Activated naive CD4-positive, alpha-beta T cell treated with anti-CD3 and anti-CD28 coated beads, Interleukin-2, amount 50 U/mL, for 72 hours (primary cell): ENCODE data around the gene SMIM38. TPM values are rescaled to one million over a fixed set of nuclear protein-coding genes. Genes with fewer than 3 reads are reported as not detected.

Experiments
- ATAC-seq, 2 donors: fragments of 150-1000 bp; cut with Tn5 transposase; 2 replicates each; pipeline ENCODE4 v1.10.0; 2021; ENCODE audit warnings: mild to moderate bottlenecking in 2 of 2, moderate library complexity in 2 of 2
- DNase-seq, 2 donors: peaks; one replicate each; pipeline ENCODE4 v3.0.0; 2021 to 2022; ENCODE audit warnings: low spot score in 2 of 2
- H3K27ac Mint-ChIP-seq, 2 donors: one replicate each; pipeline ENCODE4 v1.8.0; 2022; ENCODE audit warnings: mild to moderate bottlenecking in 2 of 2, mixed read lengths in 2 of 2
- H3K36me3 Mint-ChIP-seq, 2 donors: one replicate each; pipeline ENCODE4 v1.8.0; 2022; ENCODE audit warnings: mixed read lengths in 2 of 2
- H3K9me3 Mint-ChIP-seq, 2 donors: one replicate each; pipeline ENCODE4 v1.8.0; 2022; ENCODE audit warnings: mixed read lengths in 2 of 2
- total RNA-seq, 2 donors: library from RNA; stranded (reverse); gene quantifications; one replicate each; pipeline ENCODE4 v1.2.3, GENCODE V29; 2022

Gene SMIM38
- total RNA-seq = 1 to 10 TPM in 1 of 2 donors, under 1 TPM in 1; 0.71 to 1.1 TPM

GRCh38 chr11:69155302-69156234, at the start of gene SMIM38:
SMIM38 (plus strand) TSS chr11:69155935; CDS start chr11:69157847, 1,912 bp downstream.
- peak within 1 kb of the TSS in 1 of 2 donors; percentile 79 for H3K27ac Mint-ChIP-seq
- H3K36me3 Mint-ChIP-seq = no peaks in the 10 kb centered on the region
- no peaks in the 10 kb centered on the region for H3K9me3 Mint-ChIP-seq
- DNase-seq = no peak
- peak in 1 of 2 donors; percentile 59 for ATAC-seq

DNA sequence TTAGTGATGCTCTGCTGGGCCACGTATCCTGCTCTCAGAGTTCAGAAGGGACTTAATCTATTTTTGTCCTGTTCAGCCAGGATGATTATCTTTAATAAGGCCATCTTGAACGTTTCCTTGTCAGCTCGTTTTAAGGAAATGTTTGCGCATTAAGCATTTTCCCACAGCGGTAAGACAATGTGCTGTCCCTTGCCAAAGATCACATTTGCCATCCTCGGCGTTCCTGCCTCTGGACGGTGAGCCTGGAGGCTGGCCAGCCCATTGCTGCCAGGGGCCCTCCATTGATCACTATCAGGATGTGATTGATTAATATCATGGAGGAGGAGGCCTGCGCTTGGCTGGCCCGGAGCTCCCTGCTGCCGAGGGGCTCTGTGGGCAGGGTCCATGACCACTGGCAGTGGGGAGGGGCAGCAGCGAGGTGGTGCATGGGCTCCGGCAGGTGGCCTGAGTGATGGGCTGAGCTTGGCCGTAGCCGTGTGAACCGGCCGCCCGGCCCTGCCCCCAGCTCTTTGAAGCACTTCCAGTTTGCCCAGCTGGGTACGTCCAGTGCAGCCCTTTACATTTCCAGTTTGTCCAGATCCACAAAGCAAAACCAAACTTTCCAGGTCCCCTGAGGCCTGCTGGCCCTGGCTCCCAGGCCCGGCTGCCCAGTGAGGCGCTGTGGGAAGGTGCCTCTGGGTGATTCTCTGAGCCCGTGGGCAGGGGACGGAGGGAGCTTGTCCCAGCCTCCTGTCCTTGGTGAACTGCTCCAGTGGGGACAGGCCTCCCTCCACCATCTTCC, 49.5 kb upstream of the SMIM38 start:
- no peak for DNase-seq
- no peak overlapping the region for H3K27ac Mint-ChIP-seq
- no peaks in the 10 kb centered on the region for H3K36me3 Mint-ChIP-seq
- H3K9me3 Mint-ChIP-seq = peaks cover 5 to 7% of the 10 kb centered on the region in 2 donors
- ATAC-seq = no peak

DNA sequence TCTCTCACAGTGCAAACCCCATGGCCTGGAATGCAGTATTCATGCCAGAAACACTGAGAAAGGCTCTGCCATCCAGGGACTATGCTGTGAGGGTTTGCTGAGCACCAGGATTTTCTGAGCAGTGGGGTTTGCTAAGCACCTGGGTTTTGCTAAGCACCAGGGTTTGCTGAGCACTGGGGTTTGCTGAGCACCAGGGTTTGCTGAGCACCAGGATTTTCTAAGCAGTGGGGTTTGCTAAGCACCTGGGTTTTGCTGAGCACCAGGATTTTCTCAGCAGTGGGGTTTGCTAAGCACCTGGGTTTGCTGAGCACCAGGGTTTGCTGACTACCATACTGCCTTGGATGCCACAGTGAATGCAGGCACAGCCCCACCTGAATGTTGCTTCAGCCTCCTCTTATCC, 48.3 kb upstream of the SMIM38 start:
- ATAC-seq (no peak), DNase-seq (no peak)
- Mint-ChIP-seq H3K27ac (no peak overlapping the region), H3K36me3 (no peaks in the 10 kb centered on the region), H3K9me3 (peaks cover 5 to 7% of the 10 kb centered on the region in 2 donors)

DNA sequence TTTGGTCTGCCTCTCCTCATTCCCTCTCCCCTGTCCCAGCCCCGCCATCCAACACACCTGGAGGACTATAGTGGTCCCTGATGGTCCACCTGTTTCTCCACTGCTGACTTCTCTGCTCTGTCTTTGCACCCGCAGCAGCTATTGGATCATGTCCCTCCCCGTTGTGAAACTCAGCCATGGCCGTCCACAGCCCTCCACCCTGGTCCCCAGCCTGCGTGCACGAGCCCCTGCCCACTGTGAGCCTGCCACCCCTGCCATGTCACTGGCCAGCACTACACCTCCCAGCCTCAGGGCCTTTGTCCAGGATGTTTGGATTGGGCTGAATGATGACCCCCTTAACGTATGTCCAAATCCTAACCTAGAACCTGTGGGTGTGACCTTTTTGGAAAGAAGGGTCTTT, 47.7 kb upstream of the SMIM38 start:
- Mint-ChIP-seq H3K27ac (no peak overlapping the region), H3K9me3 (peaks cover 5 to 7% of the 10 kb centered on the region in 2 donors), H3K36me3 (no peaks in the 10 kb centered on the region)
- DNase-seq = no peak
- ATAC-seq = no peak

- Mint-ChIP-seq H3K9me3 (peaks cover 5 to 7% of the 10 kb centered on the region in 2 donors), H3K27ac (no peak overlapping the region), H3K36me3 (no peaks in the 10 kb centered on the region)
- DNase-seq (no peak), ATAC-seq (no peak)
Observed at GRCh38 chr11:69108559-69108958, 47.2 kb upstream of the SMIM38 start.

GRCh38 chr11:69109101-69109500, 46.6 kb upstream of the SMIM38 start:
- ATAC-seq (no peak), DNase-seq (no peak)
- H3K9me3 Mint-ChIP-seq = peaks cover 5 to 7% of the 10 kb centered on the region in 2 donors
- no peaks in the 10 kb centered on the region for H3K36me3 Mint-ChIP-seq
- H3K27ac Mint-ChIP-seq = no peak overlapping the region

DNA sequence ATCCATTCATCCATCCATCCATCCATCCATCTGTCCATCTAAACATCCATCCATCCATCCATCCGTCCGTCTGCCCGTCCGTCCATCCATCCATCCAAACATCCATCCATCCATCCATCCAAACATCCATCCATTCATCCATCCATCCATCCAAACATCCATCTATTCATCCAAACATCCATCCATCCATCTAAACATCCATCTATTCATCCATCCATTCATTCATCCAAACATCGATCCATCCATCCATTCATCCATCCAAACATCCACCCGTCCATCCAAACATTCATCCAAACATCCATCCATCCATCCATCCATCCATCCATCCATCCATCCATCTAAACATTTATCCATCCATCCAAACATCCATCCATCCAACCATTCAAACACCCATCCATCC, 45.3 kb upstream of the SMIM38 start:
- DNase-seq (no peak), ATAC-seq (no peak)
- no peak overlapping the region for H3K27ac Mint-ChIP-seq
- H3K36me3 Mint-ChIP-seq = no peaks in the 10 kb centered on the region
- peaks cover 5 to 7% of the 10 kb centered on the region in 2 donors for H3K9me3 Mint-ChIP-seq

GRCh38 chr11:69111624-69112542, 43.9 kb upstream of the SMIM38 start:
- DNase-seq (no peak), ATAC-seq (no peak)
- Mint-ChIP-seq H3K9me3 (peaks cover 5 to 7% of the 10 kb centered on the region in 2 donors), H3K36me3 (no peaks in the 10 kb centered on the region), H3K27ac (no peak overlapping the region)

DNA sequence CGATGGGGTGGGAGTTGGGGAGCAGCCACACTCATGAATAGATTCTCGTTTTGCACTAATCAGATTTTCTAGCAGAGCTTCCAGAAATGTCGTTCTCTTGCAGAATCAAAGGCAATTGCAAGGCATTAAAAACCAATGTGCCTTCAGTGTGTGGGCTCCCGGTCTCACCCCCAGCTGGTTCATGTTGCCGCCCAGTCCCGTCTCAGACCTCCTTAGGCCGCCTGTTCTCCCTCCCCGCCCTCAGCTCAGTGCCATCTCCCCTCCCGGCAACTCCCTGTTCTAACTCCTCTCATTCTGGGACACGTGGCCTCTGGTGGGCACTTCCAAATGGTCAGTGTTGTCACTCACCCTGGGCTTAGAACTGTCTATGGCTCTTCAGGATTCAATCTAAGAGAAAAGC, 42.5 kb upstream of the SMIM38 start:
- no peak for DNase-seq
- Mint-ChIP-seq H3K27ac (no peak overlapping the region), H3K36me3 (no peaks in the 10 kb centered on the region), H3K9me3 (peaks cover 5 to 7% of the 10 kb centered on the region in 2 donors)
- no peak for ATAC-seq

GRCh38 chr11:69113646-69114340, 41.9 kb upstream of the SMIM38 start:
- peaks cover 6 to 7% of the 10 kb centered on the region in 2 donors for H3K9me3 Mint-ChIP-seq
- no peak for DNase-seq
- ATAC-seq = no peak
- H3K36me3 Mint-ChIP-seq = no peaks in the 10 kb centered on the region
- no peak overlapping the region for H3K27ac Mint-ChIP-seq

DNA sequence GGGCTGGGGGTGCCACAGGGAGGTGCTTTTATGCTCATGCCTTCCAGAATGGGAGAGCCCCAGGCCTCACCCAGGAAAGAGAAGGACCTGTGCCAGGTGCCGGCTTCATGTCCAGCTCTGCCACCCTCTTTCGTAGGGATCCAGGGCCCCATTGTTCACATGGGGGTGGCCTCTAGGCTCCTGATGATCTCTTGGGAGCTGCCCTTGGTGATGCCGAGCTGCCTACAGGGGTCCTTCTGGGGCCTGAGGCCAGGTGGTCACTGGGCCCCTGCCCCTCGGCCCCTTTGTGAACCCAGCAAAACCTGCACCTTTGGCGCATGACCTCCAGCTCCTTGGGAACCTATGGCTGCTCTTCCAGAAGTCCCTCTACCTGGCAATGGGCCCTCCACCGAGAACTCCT, 41.4 kb upstream of the SMIM38 start:
- H3K36me3 Mint-ChIP-seq = peaks cover 0 to 5% of the 10 kb centered on the region in 2 donors
- peaks cover 7 to 11% of the 10 kb centered on the region in 2 donors for H3K9me3 Mint-ChIP-seq
- no peak for DNase-seq
- no peak overlapping the region for H3K27ac Mint-ChIP-seq
- ATAC-seq = no peak

DNA sequence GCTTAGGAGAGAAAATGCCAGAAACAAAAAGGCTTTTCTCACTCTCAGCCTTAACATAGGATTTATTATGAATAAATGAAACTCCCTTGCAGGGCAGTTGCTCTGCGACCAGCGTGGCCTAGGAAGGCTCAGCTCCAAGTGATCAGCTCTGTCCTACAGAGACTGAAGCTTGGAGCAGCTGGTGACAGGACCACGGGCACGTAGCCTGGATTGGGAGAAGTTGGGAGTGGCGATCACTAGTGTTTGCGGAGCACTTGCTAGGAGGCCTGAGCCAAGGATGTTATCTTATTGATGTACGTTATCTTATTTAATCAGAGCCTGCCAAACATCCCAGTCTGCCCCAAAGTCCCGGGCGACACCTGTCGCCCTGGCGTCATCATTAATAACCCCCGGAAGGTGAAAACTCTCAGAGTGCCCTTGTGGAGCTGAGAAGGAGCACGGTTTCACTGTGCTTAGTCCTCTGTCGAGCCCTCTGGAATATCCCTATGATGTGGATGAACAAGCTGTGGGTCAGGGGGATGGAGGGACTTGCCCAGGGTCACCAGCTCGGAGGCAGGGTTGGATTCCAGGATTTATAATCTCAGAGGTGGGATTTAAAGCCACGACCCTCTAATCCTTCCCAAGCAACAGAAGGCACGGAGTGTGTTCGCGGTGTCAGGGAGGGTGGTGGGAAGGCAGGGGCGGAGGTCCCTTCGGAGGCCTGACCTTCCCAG, 40.8 kb upstream of the SMIM38 start:
- ATAC-seq (no peak), DNase-seq (no peak)
- peaks cover 7 to 13% of the 10 kb centered on the region in 2 donors for H3K9me3 Mint-ChIP-seq
- no peak overlapping the region for H3K27ac Mint-ChIP-seq
- H3K36me3 Mint-ChIP-seq = peaks cover 0 to 6% of the 10 kb centered on the region in 2 donors

GRCh38 chr11:69115586-69116560, 39.9 kb upstream of the SMIM38 start:
- H3K36me3 Mint-ChIP-seq = peaks cover 0 to 6% of the 10 kb centered on the region in 2 donors
- no peak overlapping the region for H3K27ac Mint-ChIP-seq
- H3K9me3 Mint-ChIP-seq = peaks cover under 1 to 7% of the 10 kb centered on the region in 2 donors
- ATAC-seq (no peak), DNase-seq (no peak)

- ATAC-seq = no peak
- Mint-ChIP-seq H3K36me3 (peaks cover 0 to 6% of the 10 kb centered on the region in 2 donors), H3K9me3 (peaks cover 0 to 7% of the 10 kb centered on the region in 2 donors), H3K27ac (no peak overlapping the region)
- no peak for DNase-seq
Observed at GRCh38 chr11:69116671-69117070, 39.1 kb upstream of the SMIM38 start.
